ENCODE measurements around the gene PTCH1. TPM values are rescaled to one million over a fixed set of nuclear protein-coding genes. Genes with fewer than 3 reads are reported as not detected.

Gene PTCH1
- total RNA-seq, 1 donor from 2014 or later = 25.2 TPM

DNA sequence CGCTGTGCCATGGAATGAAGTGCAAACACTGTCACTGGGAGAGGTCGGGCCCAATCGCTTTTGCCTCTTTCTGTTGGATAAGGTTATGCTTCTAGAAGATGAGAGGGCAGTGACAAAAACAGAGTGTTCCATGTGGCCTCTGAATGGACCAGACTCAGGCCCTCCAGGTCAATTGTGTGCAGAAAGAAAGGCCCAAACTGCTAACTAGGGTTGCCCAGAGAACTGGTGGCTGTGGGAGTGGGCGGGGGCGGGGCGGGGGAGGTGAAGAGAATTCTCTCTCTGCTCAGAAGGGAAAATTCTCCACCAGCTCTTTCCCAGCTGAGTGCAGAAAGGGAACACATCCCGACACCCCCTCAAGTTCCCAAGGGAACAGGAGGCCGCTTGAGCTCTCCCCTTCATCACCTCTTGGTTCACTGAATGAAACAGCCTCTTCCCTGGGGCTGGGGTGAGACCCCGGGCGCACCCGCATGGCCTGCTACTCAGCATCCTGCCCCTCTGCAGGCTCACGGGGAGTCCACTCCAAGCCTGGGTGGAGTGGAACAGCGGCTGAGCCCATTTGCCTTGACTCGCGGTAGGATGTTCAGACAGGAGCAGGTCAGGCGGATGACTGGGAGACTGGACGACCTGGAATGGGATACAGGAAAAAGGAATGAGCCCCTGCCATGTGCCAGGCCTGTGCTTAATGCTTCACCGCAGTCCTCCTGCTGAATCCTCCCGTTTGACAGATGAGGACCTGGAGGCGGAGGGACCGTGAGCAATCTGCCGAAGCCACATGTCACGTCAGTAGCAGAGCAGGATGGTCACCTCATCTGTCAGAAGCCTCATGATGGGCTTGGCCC lies 105.5 kb downstream of the PTCH1 start:
- Histone ChIP-seq H3K4me1 (no peaks in the 10 kb centered on the region), H3K36me3 (no peaks in the 10 kb centered on the region), H3K4me3 (no peak overlapping the region), H3K27me3 (no peaks in the 10 kb centered on the region), H3K9me3 (no peaks in the 10 kb centered on the region), H3K27ac (no peak overlapping the region)
- TF ChIP-seq, protein P1, sequence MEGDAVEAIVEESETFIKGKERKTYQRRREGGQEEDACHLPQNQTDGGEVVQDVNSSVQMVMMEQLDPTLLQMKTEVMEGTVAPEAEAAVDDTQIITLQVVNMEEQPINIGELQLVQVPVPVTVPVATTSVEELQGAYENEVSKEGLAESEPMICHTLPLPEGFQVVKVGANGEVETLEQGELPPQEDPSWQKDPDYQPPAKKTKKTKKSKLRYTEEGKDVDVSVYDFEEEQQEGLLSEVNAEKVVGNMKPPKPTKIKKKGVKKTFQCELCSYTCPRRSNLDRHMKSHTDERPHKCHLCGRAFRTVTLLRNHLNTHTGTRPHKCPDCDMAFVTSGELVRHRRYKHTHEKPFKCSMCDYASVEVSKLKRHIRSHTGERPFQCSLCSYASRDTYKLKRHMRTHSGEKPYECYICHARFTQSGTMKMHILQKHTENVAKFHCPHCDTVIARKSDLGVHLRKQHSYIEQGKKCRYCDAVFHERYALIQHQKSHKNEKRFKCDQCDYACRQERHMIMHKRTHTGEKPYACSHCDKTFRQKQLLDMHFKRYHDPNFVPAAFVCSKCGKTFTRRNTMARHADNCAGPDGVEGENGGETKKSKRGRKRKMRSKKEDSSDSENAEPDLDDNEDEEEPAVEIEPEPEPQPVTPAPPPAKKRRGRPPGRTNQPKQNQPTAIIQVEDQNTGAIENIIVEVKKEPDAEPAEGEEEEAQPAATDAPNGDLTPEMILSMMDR (IDR thresholded peaks at IDR 0.05) = no peak
- no peak for DNase-seq (ENCODE audit: low spot score in 2 of 2)
- intact Hi-C loops (cut with DNase I) = no loop called here

DNA sequence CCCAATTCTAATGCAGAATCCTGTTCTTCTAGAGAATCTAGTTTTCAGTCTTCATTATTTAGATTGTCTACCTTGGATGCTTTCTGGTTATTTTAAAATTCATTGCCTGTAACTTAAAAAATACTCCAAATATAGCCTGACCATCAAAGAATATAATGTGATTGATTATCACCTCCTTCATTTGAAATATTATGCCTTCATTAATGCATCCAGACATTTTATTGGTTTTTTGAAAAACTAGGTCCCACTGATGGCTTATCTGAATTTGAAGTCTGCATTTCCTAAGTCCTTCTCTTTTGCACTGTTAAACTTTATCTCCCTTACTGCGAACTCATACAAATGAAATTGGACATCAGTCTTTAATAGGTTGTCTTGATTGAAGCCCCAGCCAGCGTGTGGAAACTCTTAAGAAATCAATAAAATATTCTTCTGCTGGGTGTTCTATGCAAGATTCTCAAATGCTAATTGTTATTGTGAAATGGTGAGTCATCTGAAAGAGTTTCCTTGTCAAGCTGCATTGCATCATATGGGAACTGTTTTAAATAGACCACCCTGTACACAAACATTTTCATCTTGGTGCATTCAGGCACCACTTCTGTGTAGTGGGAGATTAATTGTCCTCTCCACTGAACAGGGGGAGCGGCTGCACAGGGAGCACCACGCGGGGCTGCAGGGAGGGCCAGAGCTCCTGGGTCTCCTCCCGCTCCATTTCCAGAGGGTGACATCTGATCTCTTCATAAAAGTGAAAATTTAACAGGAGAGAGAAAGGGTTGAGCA lies 106.9 kb downstream of the PTCH1 start:
- Histone ChIP-seq H3K27me3 (no peaks in the 10 kb centered on the region), H3K9me3 (no peaks in the 10 kb centered on the region), H3K27ac (no peak overlapping the region), H3K4me3 (no peak overlapping the region), H3K4me1 (no peaks in the 10 kb centered on the region), H3K36me3 (no peaks in the 10 kb centered on the region)
- DNase-seq (ENCODE audit: low spot score in 2 of 2) = no peak
- intact Hi-C loops (cut with DNase I) = no loop called here
- TF ChIP-seq, protein P1 (IDR thresholded peaks at IDR 0.05) = no peak

DNA sequence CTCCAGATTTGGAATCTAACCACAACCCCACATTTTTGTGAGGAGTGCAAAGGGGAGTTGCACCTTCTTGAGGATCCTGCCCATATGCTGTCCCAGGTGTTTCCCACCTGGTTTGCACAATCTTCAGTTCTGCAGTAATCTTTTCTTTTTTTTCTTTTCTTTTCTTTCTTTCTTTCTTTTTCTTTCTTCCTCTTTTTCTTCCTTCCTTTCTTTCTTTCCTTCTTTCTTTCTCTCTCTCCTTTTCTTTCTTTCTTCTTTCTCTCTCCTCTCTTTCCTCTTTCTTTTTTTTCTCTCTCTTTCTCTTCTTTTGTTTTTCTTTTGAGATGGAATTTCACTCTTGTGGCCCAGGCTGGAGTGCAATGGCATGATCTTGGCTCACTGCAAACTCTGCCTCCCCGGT lies 109.2 kb downstream of the PTCH1 start:
- Histone ChIP-seq H3K27me3 (no peaks in the 10 kb centered on the region), H3K9me3 (no peaks in the 10 kb centered on the region), H3K27ac (no peak overlapping the region), H3K4me1 (no peaks in the 10 kb centered on the region), H3K4me3 (no peak overlapping the region), H3K36me3 (no peaks in the 10 kb centered on the region)
- intact Hi-C loops (cut with DNase I) = no loop called here
- TF ChIP-seq, protein P1 (IDR thresholded peaks at IDR 0.05) = no peak
- no peak for DNase-seq (ENCODE audit: low spot score in 2 of 2)

DNA sequence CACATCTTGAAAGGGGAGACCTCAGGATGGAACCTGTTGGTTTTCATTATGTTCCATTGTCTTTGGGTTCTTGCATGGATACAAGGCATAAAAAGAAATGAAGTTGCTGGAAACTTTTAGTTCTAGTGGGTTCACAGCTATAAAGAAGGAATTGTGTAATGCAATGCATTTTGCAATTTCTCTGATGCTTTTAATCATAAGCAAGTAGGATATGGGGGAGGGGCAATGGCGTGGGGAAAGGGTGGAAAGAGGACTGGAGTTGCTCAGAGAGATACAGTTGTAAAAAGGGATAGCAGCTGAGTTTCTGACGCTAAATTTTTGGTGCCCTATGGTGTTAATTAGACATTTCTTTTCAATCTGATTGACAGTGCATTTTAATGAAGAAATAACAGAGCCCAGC lies 110.7 kb downstream of the PTCH1 start:
- H3K27ac ChIP-seq = no peak overlapping the region
- no peaks in the 10 kb centered on the region for H3K27me3 ChIP-seq
- intact Hi-C loops (cut with DNase I) = no loop called here
- no peak overlapping the region for H3K4me3 ChIP-seq
- DNase-seq (ENCODE audit: low spot score in 2 of 2) = no peak
- no peaks in the 10 kb centered on the region for H3K36me3 ChIP-seq
- no peaks in the 10 kb centered on the region for H3K9me3 ChIP-seq
- TF ChIP-seq, protein P1 (IDR thresholded peaks at IDR 0.05) = no peak
- no peaks in the 10 kb centered on the region for H3K4me1 ChIP-seq

DNA sequence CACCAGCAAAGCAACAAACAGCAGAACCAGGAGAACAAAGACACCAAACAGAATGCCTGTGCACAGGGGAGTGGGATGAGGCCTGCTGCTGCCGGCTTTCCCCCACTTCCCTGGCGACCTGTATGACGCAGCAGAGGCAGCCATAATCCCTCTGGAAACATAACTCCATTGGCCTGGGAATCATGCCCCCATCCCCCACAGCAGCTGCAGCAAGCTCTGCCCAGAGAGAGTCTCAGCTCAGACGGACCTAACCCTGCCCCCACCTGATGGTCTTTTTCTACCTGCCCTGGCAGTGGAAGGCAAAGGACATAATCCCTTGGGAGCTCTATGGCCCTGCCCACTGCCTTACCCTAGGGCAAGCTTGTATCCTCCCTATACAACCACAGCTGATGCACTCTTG lies 117.5 kb downstream of the PTCH1 start:
- no peaks in the 10 kb centered on the region for H3K36me3 ChIP-seq
- no peaks in the 10 kb centered on the region for H3K4me1 ChIP-seq
- H3K27ac ChIP-seq = no peak overlapping the region
- no peak overlapping the region for H3K4me3 ChIP-seq
- H3K27me3 ChIP-seq = no peaks in the 10 kb centered on the region
- TF ChIP-seq, protein P1 (IDR thresholded peaks at IDR 0.05) = no peak
- DNase-seq (ENCODE audit: low spot score in 2 of 2) = no peak
- intact Hi-C loops (cut with DNase I) = no loop called here
- peaks cover 0 to 6% of the 10 kb centered on the region in 2 donors for H3K9me3 ChIP-seq

Other genes starting within 250 kb of the PTCH1 start
- gene FANCC, start 199.3 kb downstream of the PTCH1 start, total RNA-seq = 0.64 TPM

All from ascending aorta (tissue), 2 donors.